C4-2B (cell line): ENCODE data around the gene CDHR3.

Source experiments
- H3K27ac ChIP-seq: fragments of 450-650 bp; 2 replicates; pipeline ENCODE4 v1.5.1; 2017
- ZFX ChIP-seq: fragments of 450-650 bp; IDR thresholded peaks from 2 replicates; pipeline ENCODE4 v1.6.1; 2017
- TF ChIP-seq, protein P1 (sequence below): fragments of 450-650 bp; conservative IDR thresholded peaks from 2 replicates; pipeline ENCODE4 v1.5.1; 2017; ENCODE audit warnings: mild to moderate bottlenecking

The CDHR3 gene

GRCh38 chr7:106009503-106010226 lies 46.6 kb downstream of the CDHR3 start:
- no peak for TF ChIP-seq ZFX
- TF ChIP-seq, protein P1, sequence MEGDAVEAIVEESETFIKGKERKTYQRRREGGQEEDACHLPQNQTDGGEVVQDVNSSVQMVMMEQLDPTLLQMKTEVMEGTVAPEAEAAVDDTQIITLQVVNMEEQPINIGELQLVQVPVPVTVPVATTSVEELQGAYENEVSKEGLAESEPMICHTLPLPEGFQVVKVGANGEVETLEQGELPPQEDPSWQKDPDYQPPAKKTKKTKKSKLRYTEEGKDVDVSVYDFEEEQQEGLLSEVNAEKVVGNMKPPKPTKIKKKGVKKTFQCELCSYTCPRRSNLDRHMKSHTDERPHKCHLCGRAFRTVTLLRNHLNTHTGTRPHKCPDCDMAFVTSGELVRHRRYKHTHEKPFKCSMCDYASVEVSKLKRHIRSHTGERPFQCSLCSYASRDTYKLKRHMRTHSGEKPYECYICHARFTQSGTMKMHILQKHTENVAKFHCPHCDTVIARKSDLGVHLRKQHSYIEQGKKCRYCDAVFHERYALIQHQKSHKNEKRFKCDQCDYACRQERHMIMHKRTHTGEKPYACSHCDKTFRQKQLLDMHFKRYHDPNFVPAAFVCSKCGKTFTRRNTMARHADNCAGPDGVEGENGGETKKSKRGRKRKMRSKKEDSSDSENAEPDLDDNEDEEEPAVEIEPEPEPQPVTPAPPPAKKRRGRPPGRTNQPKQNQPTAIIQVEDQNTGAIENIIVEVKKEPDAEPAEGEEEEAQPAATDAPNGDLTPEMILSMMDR: peak; percentile 100

DNA sequence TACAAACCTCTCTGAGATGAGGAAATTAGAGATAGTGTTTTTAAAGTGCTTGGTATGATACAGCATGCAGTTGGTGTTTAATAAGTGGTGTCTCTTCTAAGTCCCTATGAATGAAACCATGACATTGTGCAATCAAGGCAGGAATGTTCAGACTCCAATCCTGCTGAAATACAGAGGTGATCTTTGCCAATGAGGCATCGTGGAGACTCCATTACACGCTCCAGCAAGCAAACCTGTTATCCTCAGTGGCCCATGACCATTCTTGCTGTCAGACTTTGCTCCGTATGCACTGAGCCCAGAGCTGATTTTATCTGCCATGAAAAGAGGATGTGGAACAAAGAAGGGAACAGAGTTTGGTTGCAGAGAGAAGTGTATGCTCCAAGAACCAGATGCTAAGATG lies 47.3 kb downstream of the CDHR3 start:
- TF ChIP-seq, protein P1: no peak
- TF ChIP-seq ZFX: no peak
- H3K27ac ChIP-seq: no peak overlapping the region

More at GRCh38 chr7:106009503-106010226, 46.6 kb downstream of the CDHR3 start:
- no peak overlapping the region; the same call in 1 of the 2 replicates for H3K27ac ChIP-seq

DNA sequence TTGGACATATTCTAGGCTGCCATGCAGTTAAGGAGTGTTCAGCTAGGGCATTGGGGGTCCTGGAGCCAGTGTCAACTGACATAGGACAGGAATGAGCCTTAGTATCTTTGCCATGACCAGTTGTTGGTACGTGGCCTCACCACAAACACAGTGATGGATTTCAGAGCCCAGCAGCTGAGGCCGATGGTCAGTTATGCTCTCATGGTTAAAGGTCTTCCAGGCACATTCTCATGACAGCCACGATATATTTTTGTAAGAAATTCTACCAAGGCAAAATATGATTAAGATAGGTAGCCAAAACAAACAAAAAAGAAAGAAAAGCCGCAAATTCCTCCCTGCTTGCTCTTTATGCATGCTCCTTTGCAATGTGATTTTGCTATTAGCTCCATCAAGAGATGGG lies 47.8 kb downstream of the CDHR3 start:
- no peak for TF ChIP-seq ZFX
- TF ChIP-seq, protein P1: no peak
- no peak overlapping the region for H3K27ac ChIP-seq

DNA sequence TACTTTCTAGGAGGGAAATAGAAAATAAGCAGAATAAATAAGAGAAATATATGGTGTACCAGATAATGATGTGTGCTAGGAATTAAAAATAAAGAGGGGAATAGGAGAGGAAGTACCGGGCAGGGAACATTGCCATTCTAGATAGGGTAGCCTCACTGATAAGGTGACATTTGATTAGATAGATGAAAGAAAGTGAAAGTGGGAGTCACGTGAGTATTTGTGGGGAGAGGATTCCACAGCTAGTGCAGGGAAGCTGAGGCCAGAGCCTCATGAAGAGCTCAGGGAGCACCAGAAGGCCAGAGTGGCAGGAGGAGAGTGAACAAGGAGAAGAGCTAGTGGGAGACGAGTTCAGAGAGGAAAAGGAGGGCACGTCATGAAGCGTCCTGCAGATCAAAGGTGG lies 49.1 kb downstream of the CDHR3 start:
- no peak overlapping the region for H3K27ac ChIP-seq
- TF ChIP-seq ZFX: no peak

DNA sequence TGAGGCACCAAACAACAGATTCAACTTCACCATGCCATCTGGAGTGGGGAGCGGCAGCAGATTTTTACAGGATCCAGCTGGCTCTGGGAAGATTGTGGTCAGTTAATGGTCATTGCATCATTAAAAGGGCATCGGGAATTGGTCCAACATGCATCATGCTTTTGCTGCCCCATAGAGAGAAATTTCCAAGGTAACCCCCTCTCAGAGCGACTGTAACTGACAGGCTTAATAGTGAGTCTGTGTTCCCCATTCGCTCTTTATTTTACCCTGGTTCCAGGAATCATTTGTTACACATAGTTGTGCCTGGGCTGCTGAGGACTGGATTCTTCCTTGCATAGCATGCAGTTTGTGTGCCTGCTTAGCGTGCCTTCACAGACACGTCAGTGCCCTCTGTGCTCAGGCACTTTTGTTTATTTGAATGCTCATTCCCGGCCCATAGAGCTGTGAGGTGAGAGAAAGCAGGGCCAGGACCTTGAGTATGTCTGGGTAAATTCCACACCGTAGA lies 49.9 kb downstream of the CDHR3 start:
- TF ChIP-seq, protein P1: no peak
- no peak for TF ChIP-seq ZFX
- H3K27ac ChIP-seq: no peak overlapping the region

DNA sequence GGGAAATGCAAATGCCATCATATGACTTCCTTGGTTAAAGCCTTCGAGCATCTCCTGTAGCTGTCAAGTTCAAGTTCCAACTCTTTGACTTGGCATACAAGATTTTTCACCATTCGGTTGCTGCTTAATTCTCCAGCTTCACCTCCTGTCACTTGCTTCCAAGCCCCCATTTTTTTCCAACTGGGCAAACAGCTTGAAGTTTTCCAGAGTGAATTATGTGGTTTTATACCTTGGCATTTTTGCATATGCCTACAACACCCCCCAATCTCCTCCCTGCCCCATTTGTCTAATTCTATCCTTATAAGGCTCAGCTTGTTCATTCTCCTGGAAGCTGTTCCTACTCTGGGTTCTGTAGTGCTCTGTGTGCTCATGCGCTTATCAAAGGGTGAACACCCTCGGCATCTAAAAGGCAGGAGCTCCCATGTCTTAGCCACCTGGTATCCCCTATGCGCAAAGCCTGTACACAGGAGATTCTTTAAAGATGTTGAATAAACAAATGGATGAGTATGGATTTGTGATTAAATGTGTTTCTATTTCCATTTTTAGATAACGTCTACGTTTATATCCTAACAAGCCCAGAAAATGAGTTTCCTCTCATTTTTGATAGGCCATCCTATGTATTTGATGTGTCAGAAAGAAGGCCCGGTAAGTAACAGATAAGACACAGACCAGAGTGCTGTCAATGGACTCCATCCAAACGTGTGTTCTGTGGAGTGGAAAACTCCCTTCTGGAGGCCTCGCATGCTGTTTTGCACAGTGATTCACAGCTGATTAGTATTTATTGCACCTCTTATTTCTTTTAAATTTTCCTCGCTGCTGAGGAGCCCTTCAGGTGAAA lies 52.5 kb downstream of the CDHR3 start:
- no peak for TF ChIP-seq ZFX
- TF ChIP-seq, protein P1: no peak
- no peak overlapping the region for H3K27ac ChIP-seq

GRCh38 chr7:106016331-106016730 lies 53.3 kb downstream of the CDHR3 start:
- H3K27ac ChIP-seq: no peak overlapping the region
- no peak for TF ChIP-seq ZFX
- TF ChIP-seq, protein P1: no peak
